GM12878 (cell line): ENCODE measurements around the gene ADAM15.

Experiments
- ASH2L ChIP-seq: fragments of 300-600, 200-600 bp; sonication (generic); IDR thresholded peaks from 2 replicates; pipeline ENCODE4 v1.6.1; 2017; ENCODE audit warnings: low read depth, mild to moderate bottlenecking, borderline replicate concordance
- CEBPB ChIP-seq, 2 experiments: fragments of 150-350 bp in 1 of 2; IDR thresholded peaks; 2 replicates each; pipeline ENCODE4 v1.6.1; 2012 to 2014; ENCODE audit warnings: low read depth in 2 of 2, low read length in 2 of 2, borderline replicate concordance in 1 of 2, inconsistent platforms in 1 of 2
- EZH2 ChIP-seq: IDR thresholded peaks from 2 replicates; pipeline ENCODE4 v1.6.1; 2012; ENCODE audit warnings: low read depth, mild to moderate bottlenecking, control low read depth, inconsistent platforms, low read length, borderline replicate concordance; ENCODE audit not compliant: control insufficient read depth
- REST ChIP-seq: IDR thresholded peaks from 2 replicates; pipeline ENCODE4 v1.6.1; 2012; ENCODE audit warnings: mild to moderate bottlenecking, low read depth, low read length
- RFX5 ChIP-seq: IDR thresholded peaks from 2 replicates; pipeline ENCODE4 v1.6.1; 2011; ENCODE audit warnings: low read depth, low read length, improper control_type of control experiment
- SPI1 ChIP-seq: IDR thresholded peaks from 2 replicates; pipeline ENCODE4 v1.6.1; 2011; ENCODE audit warnings: low read depth, mild to moderate bottlenecking, low read length, moderate library complexity, borderline replicate concordance; ENCODE audit not compliant: insufficient read depth
- SUZ12 ChIP-seq: fragments of 200-600 bp; sonication (generic); IDR thresholded peaks from one replicate; pipeline ENCODE4 v1.6.1; 2018; ENCODE audit warnings: antibody characterized with exemption, mild to moderate bottlenecking; ENCODE audit not compliant: unreplicated experiment
- YY1 ChIP-seq: IDR thresholded peaks from 2 replicates; pipeline ENCODE4 v1.6.1; 2011; ENCODE audit warnings: low read depth, mild to moderate bottlenecking, low read length
- ZBTB33 ChIP-seq: fragments of 450-650 bp; IDR thresholded peaks from 2 replicates; pipeline ENCODE4 v1.6.1; 2017; ENCODE audit warnings: mild to moderate bottlenecking
- TF ChIP-seq, protein P1 (sequence below), 3 experiments: IDR thresholded peaks in 2 of 3; conservative IDR thresholded peaks in 1 of 3; 2 replicates each; pipeline ENCODE4 v1.5.1; 2011; ENCODE audit warnings: low read depth in 3 of 3, low read length in 3 of 3, mild to moderate bottlenecking in 3 of 3, control low read depth in 2 of 3, moderate library complexity in 2 of 3, inconsistent platforms in 1 of 3, mixed read lengths in 1 of 3; ENCODE audit not compliant: control insufficient read depth in 2 of 3, insufficient read depth in 1 of 3; ENCODE audit errors: extremely low read depth in 1 of 3

DNA sequence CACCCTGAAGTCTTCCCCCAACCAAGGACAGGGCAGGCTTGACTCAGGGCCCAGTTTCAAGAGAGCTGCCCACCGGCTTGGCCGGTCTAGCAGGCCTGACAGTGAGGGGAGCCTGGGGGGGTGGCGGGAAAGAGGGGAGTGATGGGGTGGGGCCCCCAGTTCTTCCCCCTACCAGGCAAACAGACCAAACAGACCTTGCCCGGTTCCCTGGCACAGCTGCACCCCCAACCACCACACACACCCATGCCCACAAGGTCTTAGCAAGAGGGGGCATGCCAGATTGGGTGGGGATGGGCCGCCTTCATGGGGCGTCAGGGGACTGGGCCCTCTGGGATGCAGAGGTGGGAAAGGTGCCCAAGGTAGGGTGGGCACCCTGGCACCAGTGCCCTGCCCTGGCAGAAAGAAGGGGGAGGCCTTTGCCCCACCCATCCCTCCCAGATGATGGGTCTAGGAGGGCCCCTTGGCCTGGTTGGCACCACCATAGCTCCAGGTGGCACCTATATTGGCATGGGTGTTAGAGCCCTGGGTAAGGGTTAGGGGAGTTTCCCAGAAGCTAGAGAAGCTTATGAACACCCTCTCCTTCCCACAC, 39.6 kb upstream of the ADAM15 start:
- no peak for TF ChIP-seq REST
- TF ChIP-seq RFX5, result no peak
- TF ChIP-seq, protein P1, sequence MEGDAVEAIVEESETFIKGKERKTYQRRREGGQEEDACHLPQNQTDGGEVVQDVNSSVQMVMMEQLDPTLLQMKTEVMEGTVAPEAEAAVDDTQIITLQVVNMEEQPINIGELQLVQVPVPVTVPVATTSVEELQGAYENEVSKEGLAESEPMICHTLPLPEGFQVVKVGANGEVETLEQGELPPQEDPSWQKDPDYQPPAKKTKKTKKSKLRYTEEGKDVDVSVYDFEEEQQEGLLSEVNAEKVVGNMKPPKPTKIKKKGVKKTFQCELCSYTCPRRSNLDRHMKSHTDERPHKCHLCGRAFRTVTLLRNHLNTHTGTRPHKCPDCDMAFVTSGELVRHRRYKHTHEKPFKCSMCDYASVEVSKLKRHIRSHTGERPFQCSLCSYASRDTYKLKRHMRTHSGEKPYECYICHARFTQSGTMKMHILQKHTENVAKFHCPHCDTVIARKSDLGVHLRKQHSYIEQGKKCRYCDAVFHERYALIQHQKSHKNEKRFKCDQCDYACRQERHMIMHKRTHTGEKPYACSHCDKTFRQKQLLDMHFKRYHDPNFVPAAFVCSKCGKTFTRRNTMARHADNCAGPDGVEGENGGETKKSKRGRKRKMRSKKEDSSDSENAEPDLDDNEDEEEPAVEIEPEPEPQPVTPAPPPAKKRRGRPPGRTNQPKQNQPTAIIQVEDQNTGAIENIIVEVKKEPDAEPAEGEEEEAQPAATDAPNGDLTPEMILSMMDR (IDR thresholded peaks at IDR 0.05 in 2 of 3, conservative IDR thresholded peaks at IDR 0.05 in 1 of 3; ENCODE audit: control insufficient read depth in 2 of 3, extremely low read depth in 1 of 3, insufficient read depth in 1 of 3, low read depth in 3 of 3, low read length in 3 of 3), result no peak
- TF ChIP-seq SUZ12, result no peak
- TF ChIP-seq ASH2L, result no peak
- no peak for TF ChIP-seq ZBTB33
- TF ChIP-seq YY1, result no peak
- TF ChIP-seq EZH2, result no peak
- TF ChIP-seq SPI1, result no peak
- TF ChIP-seq CEBPB (IDR thresholded peaks at IDR 0.05; ENCODE audit: borderline replicate concordance in 1 of 2, low read depth in 2 of 2, low read length in 2 of 2), result no peak
